CD4-positive, alpha-beta T cell (primary cell): ENCODE measurements around the gene TMEM120A. TPM values are rescaled to one million over a fixed set of nuclear protein-coding genes. Genes with fewer than 3 reads are reported as not detected.
"Not testable (repeated sequence)": the region's sequence is repeated elsewhere in the genome, so short reads cannot be mapped to it uniquely, and the experiment has no call there.

Source experiments
- ATAC-seq: fragments of 200-7000 bp; cut with Tn5 transposase; one replicate; pipeline ENCODE4 v1.10.0; 2022; ENCODE audit warnings: mild to moderate bottlenecking; ENCODE audit not compliant: poor library complexity
- CTCF ChIA-PET: fragments of 350-600 bp; sonication (Branson Sonifier 250); formaldehyde crosslinking; loops from one replicate; lab custom pipeline; 2021; ENCODE audit warnings: antibody characterized with exemption, inconsistent platforms; lab: Charles Lee
- POLR2A ChIA-PET: fragments of 350-600 bp; sonication (Branson Sonifier 250); formaldehyde crosslinking; loops from one replicate; lab custom pipeline; 2021; ENCODE audit warnings: antibody characterized with exemption, inconsistent platforms; lab: Charles Lee
- DNase-seq, 14 experiments: peaks; one replicate each; pipeline ENCODE4 v3.0.0-alpha.2; 2013 to 2020; ENCODE audit warnings: mixed read lengths in 2 of 14
- H3K27ac ChIP-seq, 2 donors: one replicate each; pipeline versions ENCODE4 v1.5.1 to v1.7.0; 2013; ENCODE audit warnings: low read length in 2 of 2, low read depth in 1 of 2, mild to moderate bottlenecking in 1 of 2
- H3K27me3 ChIP-seq, 2 experiments: 1 replicate in 1 of 2; 2 replicates in 1 of 2; pipeline versions ENCODE4 v1.6.1 to v1.7.0; 2013; ENCODE audit warnings: low read length in 2 of 2, control low read depth in 1 of 2, mild to moderate bottlenecking in 1 of 2, moderate library complexity in 1 of 2; ENCODE audit not compliant: insufficient read depth in 2 of 2, control insufficient read depth in 1 of 2
- H3K36me3 ChIP-seq: one replicate; pipeline ENCODE4 v1.6.1; 2013; ENCODE audit warnings: low read length, control low read depth; ENCODE audit not compliant: insufficient read depth
- H3K4me1 ChIP-seq: one replicate; pipeline ENCODE4 v1.6.1; 2013; ENCODE audit warnings: low read length, control low read depth; ENCODE audit not compliant: insufficient read depth
- H3K4me3 ChIP-seq: one replicate; pipeline ENCODE4 v1.5.1; 2013; ENCODE audit warnings: mild to moderate bottlenecking, low read length, moderate library complexity
- H3K9me3 ChIP-seq, 2 experiments: 1 replicate in 1 of 2; 2 replicates in 1 of 2; pipeline versions ENCODE4 v1.6.1 to v1.7.0; 2013; ENCODE audit warnings: low read length in 2 of 2, mild to moderate bottlenecking in 2 of 2, control low read depth in 1 of 2, moderate library complexity in 1 of 2; ENCODE audit not compliant: control insufficient read depth in 1 of 2, insufficient read depth in 1 of 2
- H3K27ac Mint-ChIP-seq: one replicate; pipeline ENCODE4 v1.8.0; 2020; ENCODE audit warnings: mixed read lengths
- H3K27me3 Mint-ChIP-seq: one replicate; pipeline ENCODE4 v1.8.0; 2021; ENCODE audit warnings: mixed read lengths
- H3K36me3 Mint-ChIP-seq: one replicate; pipeline ENCODE4 v1.8.0; 2021; ENCODE audit warnings: low read depth, mixed read lengths
- H3K4me1 Mint-ChIP-seq: one replicate; pipeline ENCODE4 v1.8.0; 2021; ENCODE audit warnings: low read depth, mixed read lengths
- H3K4me3 Mint-ChIP-seq: one replicate; pipeline ENCODE4 v1.8.0; 2020; ENCODE audit warnings: mild to moderate bottlenecking, mixed read lengths
- H3K9me3 Mint-ChIP-seq: one replicate; pipeline ENCODE4 v1.8.0; 2020; ENCODE audit warnings: mixed read lengths
- intact Hi-C, 2 experiments: fragments of 100-400 bp; cut with DNase I in 1 of 2; cut with micrococcal nuclease in 1 of 2; formaldehyde crosslinking; loops; one replicate each; pipeline versions ENCODE4 v1.15.1 to v1.9.0; 2023 to 2025; cut with DNase I, micrococcal nuclease
- total RNA-seq, 174 experiments: library from RNA in 2 of 174; stranded (reverse) in 2 of 174; gene quantifications; one replicate each; pipeline ENCODE4 v1.2.3 and lab custom pipeline; 2021 to 2026
- TF ChIP-seq, protein P1 (sequence below): fragments of 200-600 bp; IDR thresholded peaks from one replicate; pipeline ENCODE4 v1.8.0; 2022; ENCODE audit warnings: antibody characterized with exemption, mild to moderate bottlenecking

TMEM120A gene
- total RNA-seq, 2 experiments from 2014 or later, result 10.0 to 10.8 TPM

DNA sequence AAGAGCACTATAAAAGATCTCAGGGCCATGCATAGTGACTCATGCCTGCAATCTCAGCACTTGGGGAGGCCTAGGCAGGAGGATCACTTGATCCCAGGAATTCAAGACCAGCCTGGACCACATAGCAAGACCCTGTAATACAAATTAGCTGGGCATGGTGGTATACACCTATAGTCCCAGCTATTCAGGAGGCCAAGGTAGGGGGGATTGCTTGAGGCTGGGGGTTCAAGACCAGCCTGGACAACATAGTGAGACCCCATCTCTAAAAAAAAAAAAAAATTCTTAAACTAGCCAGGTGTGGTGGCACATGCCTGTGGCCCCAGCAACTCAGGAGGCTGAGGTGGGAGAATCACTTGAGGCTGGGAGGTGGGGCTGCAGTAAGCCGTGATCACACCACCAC is 37.6 kb upstream of the TMEM120A start:
- H3K27ac Mint-ChIP-seq, result no peak overlapping the region
- ATAC-seq (no peak), DNase-seq (no peak)
- Histone ChIP-seq H3K36me3 (no peaks in the 10 kb centered on the region), H3K4me3 (no peak overlapping the region), H3K27me3 (no peaks in the 10 kb centered on the region), H3K4me1 (no peaks in the 10 kb centered on the region), H3K27ac (no peak overlapping the region), H3K9me3 (no peaks in the 10 kb centered on the region)
- ChIA-PET POLR2A (no interaction called here), CTCF (interaction anchor here (0.7 kb wide), 2 partner anchors 156 to 231 kb away, joined by 3 read pairs; no protein-coding TSS in a partner anchor)
- H3K27me3 Mint-ChIP-seq, result no peaks in the 10 kb centered on the region
- no peaks in the 10 kb centered on the region for H3K9me3 Mint-ChIP-seq
- intact Hi-C loops, result no loop called here
- H3K4me1 Mint-ChIP-seq, result no peaks in the 10 kb centered on the region
- no peak overlapping the region for H3K4me3 Mint-ChIP-seq
- H3K36me3 Mint-ChIP-seq, result peaks cover 15% of the 10 kb centered on the region
- TF ChIP-seq, protein P1, sequence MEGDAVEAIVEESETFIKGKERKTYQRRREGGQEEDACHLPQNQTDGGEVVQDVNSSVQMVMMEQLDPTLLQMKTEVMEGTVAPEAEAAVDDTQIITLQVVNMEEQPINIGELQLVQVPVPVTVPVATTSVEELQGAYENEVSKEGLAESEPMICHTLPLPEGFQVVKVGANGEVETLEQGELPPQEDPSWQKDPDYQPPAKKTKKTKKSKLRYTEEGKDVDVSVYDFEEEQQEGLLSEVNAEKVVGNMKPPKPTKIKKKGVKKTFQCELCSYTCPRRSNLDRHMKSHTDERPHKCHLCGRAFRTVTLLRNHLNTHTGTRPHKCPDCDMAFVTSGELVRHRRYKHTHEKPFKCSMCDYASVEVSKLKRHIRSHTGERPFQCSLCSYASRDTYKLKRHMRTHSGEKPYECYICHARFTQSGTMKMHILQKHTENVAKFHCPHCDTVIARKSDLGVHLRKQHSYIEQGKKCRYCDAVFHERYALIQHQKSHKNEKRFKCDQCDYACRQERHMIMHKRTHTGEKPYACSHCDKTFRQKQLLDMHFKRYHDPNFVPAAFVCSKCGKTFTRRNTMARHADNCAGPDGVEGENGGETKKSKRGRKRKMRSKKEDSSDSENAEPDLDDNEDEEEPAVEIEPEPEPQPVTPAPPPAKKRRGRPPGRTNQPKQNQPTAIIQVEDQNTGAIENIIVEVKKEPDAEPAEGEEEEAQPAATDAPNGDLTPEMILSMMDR, result no peak

DNA sequence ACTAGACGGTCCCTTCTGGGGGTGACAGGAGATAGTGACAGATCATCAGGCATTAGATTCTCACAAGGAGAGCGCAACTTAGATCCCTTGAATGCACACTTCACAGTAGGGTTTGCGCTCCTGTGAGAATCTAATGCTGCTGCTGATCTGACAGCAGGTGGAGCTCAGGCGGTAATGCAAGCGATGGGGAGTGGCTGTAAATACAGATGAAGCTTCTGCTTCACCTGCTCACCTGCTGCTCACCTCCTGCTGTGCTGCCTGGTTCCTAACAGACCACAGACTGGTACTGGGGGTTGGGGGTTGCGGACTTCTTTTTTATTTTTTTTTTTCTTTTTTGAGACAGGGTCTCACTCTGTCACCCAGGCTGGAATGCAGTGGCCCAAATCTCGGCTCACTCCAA is 35.3 kb upstream of the TMEM120A start:
- H3K4me1 Mint-ChIP-seq, CTCF ChIA-PET: not testable (repeated sequence)
- intact Hi-C loops, result loop anchor here in 1 of 2 experiments (10.0 kb wide), 1 partner anchor 505 kb away; no protein-coding TSS in a partner anchor

DNA sequence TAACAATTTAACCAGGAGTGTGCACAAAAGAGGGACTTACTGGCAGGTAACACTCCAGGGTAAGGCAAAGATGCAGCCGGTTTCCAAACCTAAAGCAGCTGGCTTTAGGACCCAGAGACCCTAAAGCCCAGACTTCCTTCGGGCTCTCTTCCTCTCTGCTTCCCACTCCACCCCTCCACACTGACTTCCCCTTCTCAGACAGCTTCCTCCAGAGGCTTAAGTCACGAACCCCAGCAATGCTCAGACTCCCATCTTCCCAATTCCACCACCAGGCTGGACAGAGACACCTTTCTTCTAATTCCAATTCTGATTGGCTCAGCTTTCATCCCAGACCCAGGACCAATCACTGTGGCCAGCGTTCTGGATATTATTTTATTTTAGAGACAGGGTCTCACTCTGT is 28.6 kb upstream of the TMEM120A start:
- H3K36me3 ChIP-seq, result peaks cover 19% of the 10 kb centered on the region
- H3K36me3 Mint-ChIP-seq, result peaks cover 66% of the 10 kb centered on the region
- no peaks in the 10 kb centered on the region for H3K9me3 ChIP-seq
- intact Hi-C loops, result loop anchor here in 1 of 2 experiments (10.0 kb wide), 1 partner anchor 498 kb away; no protein-coding TSS in a partner anchor
- H3K4me1 Mint-ChIP-seq, result peaks cover 6% of the 10 kb centered on the region
- H3K27me3 ChIP-seq, result no peaks in the 10 kb centered on the region
- no peak overlapping the region for H3K4me3 ChIP-seq
- DNase-seq (peak in 1 of 14 experiments; percentile 28), ATAC-seq (no peak)
- TF ChIP-seq, protein P1, result no peak
- no peak overlapping the region for H3K27ac ChIP-seq
- H3K27ac Mint-ChIP-seq, result no peak overlapping the region
- no peaks in the 10 kb centered on the region for H3K27me3 Mint-ChIP-seq
- POLR2A ChIA-PET, result no interaction called here
- H3K9me3 Mint-ChIP-seq, result no peaks in the 10 kb centered on the region
- H3K4me1 ChIP-seq, result peaks cover 11% of the 10 kb centered on the region
- H3K4me3 Mint-ChIP-seq, result no peak overlapping the region
- CTCF ChIA-PET, result no interaction called here

More for the DNA sequence above, 35.3 kb upstream of the TMEM120A start:
- H3K27ac Mint-ChIP-seq, H3K27me3 Mint-ChIP-seq, H3K27ac ChIP-seq, H3K4me1 ChIP-seq, H3K4me3 ChIP-seq, H3K4me3 Mint-ChIP-seq, DNase-seq, ATAC-seq, H3K9me3 Mint-ChIP-seq, POLR2A ChIA-PET, H3K36me3 ChIP-seq, H3K9me3 ChIP-seq, H3K27me3 ChIP-seq: not testable (repeated sequence)
- H3K36me3 Mint-ChIP-seq, result peaks cover 29% of the 10 kb centered on the region
